HG02610 (cell line): ENCODE results near the gene OAS2.
"Not testable (repeated sequence)": the region's sequence is repeated elsewhere in the genome, so short reads cannot be mapped to it uniquely, and the experiment has no call there.

Experiments
- ATAC-seq: cut with Tn5 transposase; IDR thresholded peaks from one replicate; pipeline ENCODE4 v1.9.1; 2021; ENCODE audit warnings: mild to moderate bottlenecking, moderate library complexity; ENCODE audit not compliant: unreplicated experiment

The OAS2 gene

GRCh38 chr12:112979041-112979680 lies 842 bp downstream of the OAS2 start:
- ATAC-seq, result peak; percentile 30

GRCh38 chr12:112980491-112981158 lies 2.3 kb downstream of the OAS2 start:
- no peak for ATAC-seq

GRCh38 chr12:112985642-112986290 lies 7.4 kb downstream of the OAS2 start:
- no peak for ATAC-seq

GRCh38 chr12:112986291-112986800 lies 8.0 kb downstream of the OAS2 start:
- ATAC-seq, result no peak

- no peak for ATAC-seq
These were observed 9.2 kb downstream of the OAS2 start for GRCh38 chr12:112987561-112987960.

- ATAC-seq, result no peak
These were observed 9.9 kb downstream of the OAS2 start for GRCh38 chr12:112988224-112988623.

GRCh38 chr12:112988823-112989385 lies 10.6 kb downstream of the OAS2 start:
- not testable (repeated sequence) for ATAC-seq

GRCh38 chr12:112989806-112990205 lies 11.5 kb downstream of the OAS2 start:
- ATAC-seq, result no peak

GRCh38 chr12:112992541-112993398 lies 14.5 kb downstream of the OAS2 start:
- no peak for ATAC-seq

- no peak for ATAC-seq
These were observed 16.7 kb downstream of the OAS2 start for GRCh38 chr12:112995008-112995407.

GRCh38 chr12:112996501-112996900 lies 18.2 kb downstream of the OAS2 start:
- ATAC-seq, result no peak

- ATAC-seq, result no peak
These were observed 19.2 kb downstream of the OAS2 start for GRCh38 chr12:112997506-112997905.

GRCh38 chr12:112998987-112999767 lies 20.9 kb downstream of the OAS2 start:
- ATAC-seq, result peak; percentile 90

GRCh38 chr12:113000433-113000832 lies 22.1 kb downstream of the OAS2 start:
- ATAC-seq, result no peak

GRCh38 chr12:113002155-113002554 lies 23.8 kb downstream of the OAS2 start:
- no peak for ATAC-seq

- ATAC-seq, result no peak
These were observed 24.4 kb downstream of the OAS2 start for GRCh38 chr12:113002676-113003075.

GRCh38 chr12:113003636-113004035 lies 25.3 kb downstream of the OAS2 start:
- ATAC-seq, result no peak

- ATAC-seq, result no peak
These were observed 27.4 kb downstream of the OAS2 start for GRCh38 chr12:113005762-113006161.

- no peak for ATAC-seq
These were observed 27.9 kb downstream of the OAS2 start for GRCh38 chr12:113006206-113006605.

GRCh38 chr12:113006641-113007040 lies 28.3 kb downstream of the OAS2 start:
- no peak for ATAC-seq
